HG03175 (cell line): ENCODE data around the gene NHSL1.

Source experiments
- ATAC-seq: cut with Tn5 transposase; IDR thresholded peaks from one replicate; pipeline ENCODE4 v1.9.1; 2021; ENCODE audit warnings: mild to moderate bottlenecking, moderate library complexity; ENCODE audit not compliant: unreplicated experiment

Gene NHSL1

DNA sequence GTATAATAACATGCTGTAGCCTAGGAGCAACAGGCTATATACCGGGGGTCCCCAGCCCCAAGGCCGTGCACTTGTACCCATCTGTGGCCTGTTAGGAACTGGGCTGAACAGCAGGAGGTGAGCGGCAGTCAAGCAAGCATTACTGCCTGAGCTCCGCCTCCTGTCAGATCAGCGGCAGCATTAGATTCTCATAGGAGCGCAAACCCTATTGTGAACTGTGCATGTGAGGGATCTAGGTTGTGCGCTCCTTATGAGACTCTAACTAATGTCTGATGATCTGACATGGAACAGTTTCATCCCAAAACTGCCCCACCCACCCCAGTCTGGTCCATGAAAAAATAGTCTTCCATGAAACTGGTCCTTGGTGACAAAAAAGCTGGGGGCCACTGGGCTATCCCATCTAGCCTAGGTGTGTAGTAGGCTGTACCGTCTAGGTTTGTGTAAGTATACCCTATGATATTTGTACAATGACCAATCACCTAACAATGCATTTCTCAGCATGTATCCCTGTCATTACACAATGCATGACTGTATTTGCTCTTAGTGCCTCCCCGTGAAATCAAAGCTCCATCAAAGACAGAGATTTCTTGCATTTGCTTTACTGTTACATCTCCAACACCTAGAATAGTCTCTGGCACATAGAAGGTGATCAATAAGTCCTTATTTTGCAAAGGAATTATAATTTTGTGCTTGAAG is 30.8 kb downstream of the NHSL1 start:
- no peak for ATAC-seq

DNA sequence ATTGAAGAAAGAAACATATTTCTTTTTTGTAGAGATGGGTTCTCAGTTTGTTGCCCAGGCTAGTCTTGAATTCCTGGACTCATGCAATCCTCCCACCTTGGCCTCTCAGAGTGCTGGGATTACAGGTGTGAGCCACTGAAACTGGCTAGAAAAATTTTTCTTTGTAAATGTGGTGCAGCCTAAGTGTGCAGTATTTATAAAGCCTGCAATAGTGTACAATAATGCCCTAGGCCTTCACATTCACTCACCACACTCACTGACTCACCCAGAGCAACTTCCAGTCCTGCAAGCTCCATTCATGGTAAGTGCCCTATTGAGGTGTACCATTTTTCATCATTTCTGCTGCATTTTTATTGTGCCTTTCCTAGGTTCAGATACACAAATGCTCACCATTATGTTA is 31.4 kb downstream of the NHSL1 start:
- ATAC-seq: no peak

DNA sequence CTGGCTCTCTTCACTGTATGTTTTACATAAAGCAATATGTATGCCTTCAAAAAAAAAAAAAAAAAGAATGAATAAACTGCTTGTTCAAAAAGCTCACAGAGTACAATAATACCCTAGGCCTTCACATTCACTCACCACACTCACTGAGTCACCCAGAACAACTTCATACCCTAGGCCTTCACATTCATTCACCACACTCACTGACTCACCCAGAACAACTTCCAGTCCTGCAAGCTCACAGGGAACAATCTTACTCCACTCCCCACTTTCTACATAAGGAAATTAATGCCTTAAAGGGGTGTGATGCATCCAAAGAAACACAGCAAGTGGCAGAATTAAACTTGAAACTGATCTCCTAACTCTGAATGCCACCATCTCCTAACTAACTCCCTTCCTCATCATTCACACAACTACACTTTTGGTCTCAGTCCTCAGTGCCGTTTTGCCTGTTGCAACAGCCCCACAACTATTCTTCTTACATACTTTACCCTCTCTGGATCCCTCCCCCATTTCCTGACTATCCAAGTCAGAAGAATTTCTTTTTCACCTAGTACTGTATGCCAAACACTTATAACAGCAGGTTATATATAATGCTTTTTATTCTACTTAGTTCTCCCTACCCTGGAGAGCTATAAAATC is 34.2 kb downstream of the NHSL1 start:
- ATAC-seq: no peak

DNA sequence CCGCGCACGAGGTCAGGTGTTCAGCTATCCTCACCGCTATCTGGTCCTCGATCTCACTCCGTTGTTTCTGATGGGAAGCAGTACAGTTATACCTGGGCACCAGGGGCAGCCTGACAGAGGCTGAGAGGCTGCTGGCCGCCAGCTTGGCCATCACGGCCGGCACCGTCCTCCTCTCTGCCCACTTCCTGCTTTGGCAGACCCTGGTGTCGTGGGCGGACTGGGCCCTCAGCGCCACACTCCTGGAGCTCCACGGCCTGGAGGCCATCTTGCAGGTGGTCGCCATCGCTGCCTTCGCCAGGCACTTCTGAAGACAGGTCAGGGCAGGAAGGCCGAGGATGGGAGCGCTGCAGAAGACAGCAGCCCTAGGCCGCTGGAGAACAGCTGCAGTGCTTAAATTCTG is 35.2 kb downstream of the NHSL1 start:
- no peak for ATAC-seq

DNA sequence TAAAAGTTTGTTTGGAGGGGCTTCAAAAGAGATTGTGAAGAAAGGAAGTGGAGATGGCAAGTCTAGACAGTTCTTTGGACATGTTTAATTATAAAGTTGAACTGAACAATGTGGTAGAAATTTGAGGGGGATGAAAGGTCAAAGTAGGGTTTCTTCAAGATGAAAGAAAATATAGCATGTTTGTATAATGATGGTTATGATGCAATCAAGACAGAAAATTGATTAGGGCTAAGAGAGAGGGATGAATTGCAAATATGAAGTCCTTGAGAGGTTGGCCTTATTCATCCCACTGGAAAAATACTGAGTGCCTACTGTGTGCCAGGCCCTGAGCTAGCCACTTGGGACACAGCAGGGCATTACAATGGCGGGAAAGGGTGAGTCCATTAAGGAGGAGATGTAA is 37.6 kb downstream of the NHSL1 start:
- no peak for ATAC-seq

DNA sequence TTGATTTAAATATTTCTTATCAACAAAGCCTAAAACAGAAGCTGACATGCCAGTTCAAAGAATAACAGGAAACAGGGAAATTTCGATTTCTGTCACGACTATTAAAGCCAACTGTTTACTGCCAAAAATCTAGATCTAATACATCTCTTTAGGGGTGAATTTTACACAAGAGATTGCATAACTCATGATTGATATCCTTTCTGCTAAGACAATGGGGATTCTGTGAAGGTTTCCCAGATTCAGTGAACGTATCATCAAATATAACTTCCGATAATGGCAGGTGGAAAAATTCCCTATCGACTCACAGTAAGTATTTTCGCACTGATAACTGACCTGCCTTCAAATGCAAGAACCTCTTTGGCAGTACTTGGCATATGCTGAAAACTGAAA is 42.9 kb downstream of the NHSL1 start:
- peak; percentile 1 for ATAC-seq

DNA sequence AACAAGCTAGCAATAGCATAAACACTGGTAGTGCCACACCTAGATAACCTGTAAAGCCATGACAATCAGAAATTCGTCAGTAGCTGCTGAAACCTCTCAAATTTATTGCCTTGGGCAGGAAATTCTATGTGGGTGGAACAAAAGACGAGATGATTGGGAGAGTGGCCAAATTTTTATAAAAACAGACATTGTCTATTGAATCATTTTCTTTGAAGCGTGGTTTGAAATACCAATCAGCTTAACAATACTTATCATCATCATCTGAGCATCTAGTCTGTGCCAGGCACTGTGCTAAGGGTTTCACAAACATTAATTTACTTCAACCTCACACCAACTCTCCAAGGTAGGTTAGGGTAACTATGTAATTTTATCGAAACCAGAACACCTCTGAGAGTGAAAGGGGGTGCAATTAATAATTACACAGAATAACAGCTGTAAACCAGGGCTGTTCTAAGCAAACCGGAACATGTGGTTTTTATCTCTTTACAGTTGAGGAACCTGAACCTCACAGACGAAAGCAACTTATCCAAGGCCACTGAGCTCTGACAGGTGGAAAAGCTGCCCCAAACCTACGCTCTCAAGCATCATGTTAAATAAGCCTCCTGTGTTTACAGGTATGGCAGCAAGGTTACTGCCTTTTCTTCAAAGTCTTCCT is 43.4 kb downstream of the NHSL1 start:
- ATAC-seq: peak; percentile 98

DNA sequence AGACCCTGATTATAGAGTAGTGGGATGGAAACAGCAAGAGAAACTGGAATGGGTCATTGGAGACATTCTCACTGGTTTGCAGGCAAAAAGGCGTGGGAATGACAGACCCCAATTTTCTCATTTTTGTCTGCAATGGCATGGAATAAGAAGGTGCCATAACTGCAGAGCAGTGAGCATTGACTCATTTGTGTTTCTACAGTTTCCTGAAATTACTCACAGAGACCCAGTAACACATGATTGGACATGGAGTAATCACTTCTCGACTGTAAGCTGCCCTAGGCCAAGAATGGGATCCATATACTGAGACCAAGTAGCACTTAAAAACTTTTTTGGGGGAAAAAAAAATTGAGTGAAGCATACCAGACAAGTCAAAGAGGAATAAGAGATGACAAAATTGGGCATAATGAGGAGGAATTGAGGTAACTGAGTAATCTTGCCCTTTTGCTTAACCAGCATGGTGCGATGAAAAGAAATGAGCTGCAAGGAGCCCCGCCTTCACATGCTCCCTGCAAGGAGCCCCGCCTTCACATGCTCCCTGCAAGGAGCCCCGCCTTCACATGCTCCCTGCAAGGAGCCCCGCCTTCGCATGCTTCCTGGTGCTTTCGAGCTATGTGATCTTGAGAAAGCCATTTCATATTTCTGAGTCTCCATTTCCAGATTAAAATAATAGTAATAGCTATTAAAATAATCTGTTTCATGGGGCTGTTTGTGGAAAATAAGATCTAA is 44.1 kb downstream of the NHSL1 start:
- peak; percentile 24 for ATAC-seq

DNA sequence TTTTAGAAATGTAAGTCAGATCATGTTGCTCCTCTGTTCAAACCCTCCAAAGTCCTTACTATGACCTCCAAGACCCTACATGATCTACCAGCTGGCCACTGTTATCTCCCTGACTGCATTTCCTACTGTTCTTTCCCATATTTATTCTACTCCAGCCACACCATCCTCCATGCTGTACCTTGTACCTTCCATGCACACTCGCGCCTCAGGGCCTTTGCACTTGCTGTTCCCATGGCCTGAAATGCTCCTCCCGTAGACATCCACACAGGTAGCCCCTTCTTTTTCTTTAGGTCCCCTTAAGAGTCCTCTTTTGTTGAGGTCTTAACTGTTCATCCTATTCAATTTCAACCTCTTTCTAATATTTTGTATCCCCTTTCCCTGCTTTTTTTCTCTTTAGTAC is 48.3 kb downstream of the NHSL1 start:
- ATAC-seq: no peak

DNA sequence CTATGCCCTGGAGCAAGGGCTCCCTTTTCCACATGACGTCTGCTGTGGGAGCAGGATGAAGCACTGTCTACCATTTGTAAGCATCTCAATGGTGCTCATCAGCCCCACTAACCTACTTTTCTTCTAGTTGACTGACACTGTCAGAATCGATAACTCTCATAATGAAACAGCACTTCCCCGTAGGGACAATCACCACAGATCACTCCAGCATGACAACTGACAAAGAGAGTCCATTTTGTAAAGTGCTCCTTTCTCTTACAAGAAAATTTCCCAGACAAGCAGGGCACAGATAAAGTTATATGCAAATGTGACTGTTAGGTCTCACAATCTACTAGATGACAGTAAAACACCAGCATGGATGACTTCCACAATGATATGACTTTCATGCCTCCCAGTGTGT is 48.8 kb downstream of the NHSL1 start:
- peak; percentile 33 for ATAC-seq

DNA sequence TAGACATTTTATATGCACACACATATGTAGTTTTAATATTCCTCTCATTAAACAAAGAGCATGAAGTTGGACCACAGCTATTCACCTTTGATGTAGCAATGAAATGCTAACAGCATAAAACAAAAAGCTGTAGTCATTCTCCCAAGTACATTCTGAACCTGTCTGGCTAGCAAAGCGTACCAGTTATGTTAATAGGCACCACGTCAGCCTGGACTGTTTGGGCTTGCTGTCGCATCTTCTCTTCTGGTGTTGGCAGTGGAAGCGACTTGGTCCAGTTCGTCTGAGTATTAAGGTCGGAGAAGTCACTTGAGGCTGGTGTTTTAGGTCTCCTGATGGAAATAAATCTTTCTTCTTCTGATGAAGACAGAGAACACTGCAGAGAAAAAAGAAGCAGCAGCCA is 52.5 kb downstream of the NHSL1 start:
- no peak for ATAC-seq

DNA sequence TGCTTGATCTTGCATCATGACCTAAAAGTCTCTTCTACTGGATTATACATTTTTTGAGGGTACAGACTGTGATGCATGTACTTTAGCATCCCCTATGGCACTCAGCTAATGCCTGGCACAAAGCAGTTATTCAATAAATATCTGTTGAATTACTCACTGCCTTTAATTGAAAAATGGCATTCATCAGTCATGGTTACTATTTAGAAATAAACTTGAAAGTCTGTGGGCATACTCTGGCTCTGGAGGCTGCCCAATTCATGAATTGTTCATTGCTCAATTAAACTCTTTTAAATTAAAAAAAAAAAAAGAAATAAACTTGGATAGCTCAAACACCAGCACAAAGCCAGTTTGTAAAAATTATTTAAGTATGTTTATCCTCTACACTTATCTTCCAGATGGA is 55.3 kb downstream of the NHSL1 start:
- no peak for ATAC-seq

DNA sequence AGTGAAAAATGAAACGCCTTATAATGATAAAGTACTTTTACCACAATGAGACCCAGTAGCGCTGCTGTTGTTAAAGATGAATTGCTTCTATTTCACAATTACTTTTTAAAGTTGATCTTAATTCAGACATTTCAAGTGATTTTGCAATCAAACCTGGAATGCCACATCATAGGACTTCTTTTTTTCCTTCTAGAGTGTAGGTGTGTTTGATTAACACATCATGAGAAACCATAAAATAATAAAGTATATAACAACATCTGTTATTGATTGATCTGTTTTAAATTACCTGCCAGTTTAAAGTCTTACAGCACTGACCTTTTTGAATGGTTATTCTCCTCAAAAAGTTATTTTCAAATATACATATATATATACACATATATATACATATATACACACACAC is 56.6 kb downstream of the NHSL1 start:
- no peak for ATAC-seq

DNA sequence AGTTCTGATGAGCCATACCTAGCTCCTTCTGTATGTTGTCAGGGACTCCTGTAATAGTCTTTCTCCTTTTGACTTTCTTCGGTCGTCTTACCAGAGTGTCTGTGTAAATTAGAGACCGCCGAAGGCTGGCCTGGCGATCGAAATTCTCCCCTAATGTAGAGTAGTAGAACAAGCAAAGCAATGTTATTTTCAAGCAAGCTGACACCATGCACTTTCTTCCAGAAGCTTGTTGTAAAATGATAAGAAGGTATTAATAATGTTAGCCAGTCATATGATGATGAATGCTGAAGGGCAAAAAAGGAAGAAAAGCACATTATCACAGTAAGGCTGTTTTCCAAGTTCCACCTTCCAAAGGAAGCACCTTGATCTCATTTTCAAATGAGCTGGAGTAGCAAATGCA is 57.3 kb downstream of the NHSL1 start:
- ATAC-seq: no peak

DNA sequence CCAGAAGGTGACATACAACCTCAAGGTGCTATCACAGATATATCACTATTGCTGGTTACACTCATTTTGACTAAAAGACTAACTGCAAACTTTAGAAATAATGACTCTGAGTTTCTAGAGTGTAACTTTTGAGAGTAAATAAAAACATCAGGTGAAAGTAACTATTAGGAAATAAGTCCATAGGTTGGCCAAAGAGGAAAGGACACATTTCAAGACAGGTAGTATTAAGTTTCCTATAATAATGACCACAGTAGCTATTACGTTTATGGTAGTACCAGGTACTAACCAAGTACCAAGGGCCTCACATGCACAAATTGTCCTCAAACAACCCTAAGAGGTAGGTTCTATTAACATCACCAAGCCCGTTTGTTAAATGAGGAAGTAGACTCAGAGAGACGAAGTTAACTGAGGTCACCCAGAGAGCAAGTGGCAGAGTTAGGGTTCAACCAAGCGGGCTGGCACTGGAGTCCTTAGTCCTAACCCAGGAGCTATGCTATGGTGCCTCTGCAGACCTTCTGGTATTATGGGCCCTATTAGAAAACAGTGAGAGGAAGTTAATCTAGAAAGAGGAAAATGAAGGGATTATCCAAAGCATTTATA is 58.4 kb downstream of the NHSL1 start:
- no peak for ATAC-seq

DNA sequence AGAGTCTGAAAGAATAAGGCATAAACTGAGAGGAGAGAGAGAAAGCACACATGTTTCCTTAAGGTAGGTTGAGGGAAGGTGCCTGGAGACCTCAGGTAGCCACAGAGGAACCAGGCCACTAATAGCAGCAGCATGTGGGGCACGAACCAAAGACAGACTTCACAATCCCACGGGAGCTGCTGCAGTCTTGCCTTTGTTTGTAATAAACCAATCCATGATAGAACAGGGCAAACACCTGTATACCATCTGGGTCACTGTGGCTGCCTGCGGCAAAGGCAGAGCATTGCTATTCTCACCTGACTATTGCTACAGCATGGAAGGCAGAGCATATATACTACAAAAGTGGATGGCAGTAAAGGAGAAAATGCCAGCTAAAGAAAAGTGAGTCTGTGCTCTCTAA is 59.0 kb downstream of the NHSL1 start:
- no peak for ATAC-seq

DNA sequence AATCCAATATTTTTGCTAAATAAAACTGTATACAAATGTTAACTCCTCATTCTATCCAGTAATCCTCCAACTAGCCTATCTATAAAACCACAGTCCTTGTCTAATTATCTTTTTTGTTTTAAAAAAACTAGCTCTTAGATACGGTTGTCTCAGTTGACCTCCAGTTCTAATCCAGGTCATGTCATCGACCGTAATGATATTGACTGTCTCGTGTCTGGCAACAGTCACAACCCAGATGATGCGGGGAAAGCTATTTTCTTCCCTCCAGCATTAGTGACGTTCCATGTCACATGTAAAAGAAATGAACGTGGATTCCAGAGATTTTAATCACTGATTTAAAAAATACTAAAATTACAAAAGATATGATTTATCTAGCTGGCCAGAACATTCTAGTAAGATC is 59.7 kb downstream of the NHSL1 start:
- ATAC-seq: no peak

DNA sequence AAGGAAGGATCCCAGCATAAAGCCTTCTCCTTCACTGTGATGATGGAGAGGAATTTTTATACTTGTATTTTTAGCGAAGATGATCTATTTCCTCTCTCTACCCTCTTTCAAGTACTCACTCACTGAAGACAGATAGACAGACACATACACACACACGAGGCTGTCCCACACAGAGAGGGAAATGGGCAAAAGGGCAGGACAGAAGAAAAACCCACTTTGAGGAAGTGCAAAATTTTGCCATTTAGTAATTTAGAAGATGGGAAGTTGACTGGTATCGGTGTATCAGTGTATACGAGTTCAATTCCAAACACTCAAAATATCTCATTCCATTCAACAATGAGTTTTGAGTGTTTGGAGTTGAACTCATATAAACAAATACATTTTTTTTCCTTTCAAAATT is 64.4 kb downstream of the NHSL1 start:
- ATAC-seq: no peak

DNA sequence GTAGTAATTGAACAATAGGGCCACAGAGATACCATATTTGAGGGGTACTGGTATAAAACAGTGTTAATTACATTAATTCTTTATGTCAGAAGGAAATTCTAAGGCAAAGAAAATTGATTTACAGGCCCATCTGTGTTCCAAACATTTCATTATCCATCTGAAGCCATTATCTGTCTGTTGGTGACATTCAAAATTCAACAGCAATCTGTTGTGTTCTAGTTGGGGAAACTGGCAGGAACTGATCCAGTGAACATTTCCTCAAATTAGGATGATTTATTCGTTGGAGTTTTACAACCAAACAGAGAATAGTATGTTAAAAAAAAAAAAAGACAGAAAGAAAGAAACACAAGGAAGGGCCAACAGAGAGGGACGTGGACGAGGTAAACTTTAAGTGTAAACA is 65.2 kb downstream of the NHSL1 start:
- ATAC-seq: no peak

DNA sequence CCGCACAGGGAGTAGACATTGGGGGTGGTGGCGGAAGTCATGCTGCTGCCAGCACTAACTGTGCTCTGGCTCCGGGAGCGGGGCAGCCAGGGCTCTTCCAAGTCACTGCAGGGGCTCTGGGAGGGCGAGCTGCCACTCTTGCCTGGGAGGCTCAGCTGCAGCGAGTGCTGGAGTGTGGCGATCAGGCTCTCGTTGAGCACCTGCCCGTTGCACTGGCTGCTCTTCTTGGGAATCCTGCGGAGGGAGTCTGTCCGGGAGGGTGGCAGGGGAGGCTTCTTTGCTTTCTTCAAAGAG is 67.3 kb downstream of the NHSL1 start:
- no peak for ATAC-seq

DNA sequence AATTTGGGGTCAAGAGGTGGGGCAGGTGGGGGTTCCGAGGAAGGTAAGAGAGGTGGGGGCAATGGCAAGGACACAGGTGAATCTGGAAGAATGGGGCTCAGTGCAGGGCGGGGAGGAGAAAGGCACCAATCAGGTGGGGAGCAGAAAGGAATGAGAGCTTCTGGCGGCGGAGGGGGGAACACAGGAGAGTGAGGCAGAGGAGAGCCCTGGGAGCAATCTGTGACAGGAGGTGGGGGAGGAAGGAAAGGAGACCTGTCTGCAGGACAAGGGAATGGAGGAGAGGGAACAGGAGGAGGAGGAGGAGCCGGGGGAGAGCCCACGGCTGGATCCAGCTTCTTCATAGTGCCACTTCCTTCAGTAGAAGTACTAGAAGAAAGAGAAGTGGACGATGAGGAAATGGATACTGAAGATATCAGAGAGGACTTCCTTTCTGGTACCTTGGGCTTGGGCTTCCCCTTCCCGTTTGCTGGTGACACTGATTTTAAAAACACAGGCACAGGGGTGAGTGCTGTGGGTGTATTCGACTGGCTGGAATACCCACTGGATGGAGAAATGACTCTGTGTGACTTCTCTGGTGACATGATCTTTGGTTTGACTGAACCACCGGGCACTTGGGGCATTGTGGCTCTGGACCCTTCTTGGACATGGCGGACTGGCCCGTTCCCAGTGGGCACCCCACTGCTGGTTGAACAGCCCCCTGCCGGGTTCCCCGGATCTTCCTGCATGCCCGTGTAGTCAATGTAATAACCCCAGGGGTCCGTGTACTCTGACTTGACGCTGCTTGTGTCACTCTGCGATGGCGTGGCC is 67.8 kb downstream of the NHSL1 start:
- ATAC-seq: no peak
